HCT116 (cell line): Measurements from ENCODE around the gene KCND2. TPM values are rescaled to one million over a fixed set of nuclear protein-coding genes. Genes with fewer than 3 reads are reported as not detected.

Source experiments
- ATAC-seq: fragments of 200-7000 bp; cut with Tn5 transposase; 2 replicates; pipeline ENCODE4 v1.9.1; 2020; ENCODE audit warnings: mild to moderate bottlenecking, moderate library complexity
- BruUV-seq: library from RNA; stranded (reverse); fragments of 400-500 nt; replicated peaks from 2 replicates; lab custom pipeline; 2021; lab: Mats Ljungman, UMichigan
- CTCF ChIA-PET: fragments of 300-600 bp; sonication (Branson Sonifier 250); formaldehyde crosslinking; loops from one replicate; lab custom pipeline; 2021; ENCODE audit warnings: antibody characterized with exemption; lab: Charles Lee
- POLR2A ChIA-PET: fragments of 300-600, 350-600 bp; sonication (Branson Sonifier 250); formaldehyde crosslinking; loops from one replicate; lab custom pipeline; 2021; ENCODE audit warnings: antibody characterized with exemption; lab: Charles Lee
- RAD21 ChIA-PET, 2 experiments: fragments of 300-600 bp; sonication (Branson Sonifier 250); formaldehyde crosslinking; loops; one replicate each; lab custom pipeline; 2023; ENCODE audit warnings: low total read pairs in 2 of 2; ENCODE audit not compliant: uncharacterized antibody in 2 of 2, unreplicated experiment in 2 of 2, low non-redundant PET in 1 of 2; lab: Charles Lee
- DNase-seq: peaks from one replicate; pipeline ENCODE4 v3.0.0-alpha.2; 2010; ENCODE audit warnings: low read depth, low spot score
- H2AFZ ChIP-seq: fragments of 200-600 bp; shearing (Covaris generic), sonication (generic); 2 replicates; pipeline ENCODE4 v1.6.1; 2017; ENCODE audit warnings: low read depth, mixed run types, mixed read lengths, antibody characterized with exemption, low read length; ENCODE audit not compliant: poor library complexity, severe bottlenecking
- H3K27ac ChIP-seq: 2 replicates; pipeline ENCODE4 v1.5.1; 2012; ENCODE audit warnings: low read depth, low read length
- H3K27me3 ChIP-seq: fragments of 200-600 bp; sonication (generic); 2 replicates; pipeline ENCODE4 v1.6.1; 2016; ENCODE audit warnings: mixed run types, low read length, mixed read lengths; ENCODE audit not compliant: insufficient read depth
- H3K36me3 ChIP-seq, 2 experiments: fragments of 200-500 bp in 1 of 2; fragments of 200-600 bp in 1 of 2; sonication (Bioruptor generic) in 1 of 2; sonication (generic) in 1 of 2; 2 replicates each; pipeline versions ENCODE4 v1.5.1 to v1.6.1; 2014 to 2016; ENCODE audit warnings: low read length in 2 of 2, inconsistent platforms in 1 of 2, mixed read lengths in 1 of 2, mixed run types in 1 of 2; ENCODE audit not compliant: insufficient read depth in 2 of 2, control insufficient read depth in 1 of 2
- H3K4me1 ChIP-seq, 2 experiments: fragments of 200-600 bp in 1 of 2; sonication (generic) in 1 of 2; 2 replicates each; pipeline versions ENCODE4 v1.5.1 to v1.6.1; 2012 to 2017; ENCODE audit warnings: low read length in 2 of 2, inconsistent platforms in 1 of 2, mild to moderate bottlenecking in 1 of 2, mixed read lengths in 1 of 2, mixed run types in 1 of 2, moderate library complexity in 1 of 2; ENCODE audit not compliant: insufficient read depth in 2 of 2, control insufficient read depth in 1 of 2
- H3K4me2 ChIP-seq: fragments of 200-600 bp; sonication (generic); 2 replicates; pipeline ENCODE4 v1.6.1; 2017; ENCODE audit warnings: mixed run types, low read length, mixed read lengths
- H3K4me3 ChIP-seq, 2 experiments: fragments of 200-600 bp in 1 of 2; sonication (generic) in 1 of 2; replicated peaks in 1 of 2; 2 replicates each; pipeline ENCODE4 v1.5.1; 2011 to 2016; ENCODE audit warnings: low read length in 2 of 2, control low read depth in 1 of 2, low read depth in 1 of 2, mild to moderate bottlenecking in 1 of 2, mixed read lengths in 1 of 2, mixed run types in 1 of 2
- H3K79me2 ChIP-seq: fragments of 200-600 bp; sonication (generic); 2 replicates; pipeline ENCODE4 v1.6.1; 2017; ENCODE audit warnings: mild to moderate bottlenecking, mixed run types, low read length, moderate library complexity, mixed read lengths; ENCODE audit not compliant: insufficient read depth
- H3K9ac ChIP-seq: fragments of 200-600 bp; sonication (generic); 2 replicates; pipeline ENCODE4 v1.6.1; 2016; ENCODE audit warnings: low read length, mixed read lengths
- H3K9me2 ChIP-seq: fragments of 200-600 bp; sonication (generic), shearing (Covaris generic); 2 replicates; pipeline ENCODE4 v1.6.1; 2017; ENCODE audit warnings: mixed run types, mild to moderate bottlenecking, moderate library complexity; ENCODE audit not compliant: insufficient read depth
- H3K9me3 ChIP-seq, 2 experiments: fragments of 200-500 bp in 1 of 2; fragments of 200-600 bp in 1 of 2; sonication (Bioruptor generic) in 1 of 2; sonication (generic) in 1 of 2; 2 replicates each; pipeline ENCODE4 v1.6.1; 2014 to 2017; ENCODE audit warnings: low read length in 2 of 2, mixed read lengths in 2 of 2, inconsistent platforms in 1 of 2, low read depth in 1 of 2, mild to moderate bottlenecking in 1 of 2, mixed run types in 1 of 2, moderate library complexity in 1 of 2; ENCODE audit not compliant: control insufficient read depth in 1 of 2, insufficient read depth in 1 of 2
- H4K20me1 ChIP-seq: fragments of 200-600 bp; sonication (generic), shearing (Covaris generic); 2 replicates; pipeline ENCODE4 v1.6.1; 2017; ENCODE audit warnings: mixed run types, mild to moderate bottlenecking, moderate library complexity; ENCODE audit not compliant: insufficient read depth
- CBX3 ChIP-seq: IDR thresholded peaks from 2 replicates; pipeline ENCODE4 v1.6.1; 2012; ENCODE audit warnings: low read depth
- ELF1 ChIP-seq: IDR thresholded peaks from 2 replicates; pipeline ENCODE4 v1.6.1; 2012; ENCODE audit warnings: low read depth, borderline replicate concordance
- EZH2phosphoT487 ChIP-seq: fragments of 200-600 bp; IDR thresholded peaks from 2 replicates; pipeline ENCODE4 v1.6.1; 2018; ENCODE audit warnings: antibody characterized with exemption, borderline replicate concordance
- FOSL1 ChIP-seq: IDR thresholded peaks from 2 replicates; pipeline ENCODE4 v1.6.1; 2012; ENCODE audit warnings: low read depth
- RAD21 ChIP-seq: IDR thresholded peaks from 2 replicates; pipeline ENCODE4 v1.6.1; 2012; ENCODE audit warnings: low read depth, mild to moderate bottlenecking
- SIN3A ChIP-seq: IDR thresholded peaks from 2 replicates; pipeline ENCODE4 v1.6.1; 2012; ENCODE audit warnings: low read depth
- SP1 ChIP-seq: IDR thresholded peaks from 2 replicates; pipeline ENCODE4 v1.6.1; 2012; ENCODE audit warnings: low read depth
- SRF ChIP-seq: IDR thresholded peaks from 2 replicates; pipeline ENCODE4 v1.6.1; 2012; ENCODE audit warnings: low read depth
- TCF7L2 ChIP-seq: IDR thresholded peaks from 2 replicates; pipeline ENCODE4 v1.7.0; 2011; ENCODE audit warnings: borderline replicate concordance, inconsistent platforms; ENCODE audit not compliant: insufficient read depth, insufficient read length; ENCODE audit errors: extremely low read depth
- YY1 ChIP-seq: IDR thresholded peaks from 2 replicates; pipeline ENCODE4 v1.6.1; 2011; ENCODE audit warnings: low read length, low read depth, moderate library complexity, mild to moderate bottlenecking; ENCODE audit not compliant: insufficient replicate concordance; ENCODE audit errors: extremely low read depth
- ZFX ChIP-seq: fragments of 450-650 bp; IDR thresholded peaks from 2 replicates; pipeline ENCODE4 v1.6.1; 2017
- ZNF274 ChIP-seq: fragments of 200-500 bp; sonication (Bioruptor generic); IDR thresholded peaks from 2 replicates; pipeline ENCODE4 v1.6.1; 2014; ENCODE audit warnings: mild to moderate bottlenecking, low read depth, low read length, inconsistent platforms
- intact Hi-C: fragments of 100-400 bp; cut with micrococcal nuclease; formaldehyde crosslinking; loops from 2 replicates; pipeline ENCODE4 v1.10.0; 2022
- total RNA-seq: library from RNA; stranded (reverse); gene quantifications from one replicate; pipeline ENCODE4 v1.2.1, GENCODE V29; 2021; ENCODE audit not compliant: unreplicated experiment
- TF ChIP-seq, protein P1 (sequence below): IDR thresholded peaks from 2 replicates; pipeline ENCODE4 v1.6.1; 2012
- TF ChIP-seq, protein P2 (sequence below): IDR thresholded peaks from 2 replicates; pipeline ENCODE4 v1.6.1; 2011; ENCODE audit warnings: mild to moderate bottlenecking, low read length, moderate library complexity; ENCODE audit not compliant: insufficient replicate concordance; ENCODE audit errors: extremely low read depth
- TF ChIP-seq, protein P3 (sequence below), 3 experiments: fragments of 200-600 bp in 1 of 3; sonication (generic) in 1 of 3; IDR thresholded peaks in 2 of 3; conservative IDR thresholded peaks in 1 of 3; 2 replicates each; pipeline ENCODE4 v1.5.1; 2012 to 2017; ENCODE audit warnings: low read depth in 2 of 3, low read length in 2 of 3, antibody characterized with exemption in 1 of 3, borderline replicate concordance in 1 of 3, control low read depth in 1 of 3, mild to moderate bottlenecking in 1 of 3, mixed read lengths in 1 of 3, mixed run types in 1 of 3, moderate library complexity in 1 of 3; ENCODE audit not compliant: insufficient read depth in 1 of 3

Gene KCND2
- total RNA-seq, 1 experiment from 2014 or later, result 0.05 TPM

DNA sequence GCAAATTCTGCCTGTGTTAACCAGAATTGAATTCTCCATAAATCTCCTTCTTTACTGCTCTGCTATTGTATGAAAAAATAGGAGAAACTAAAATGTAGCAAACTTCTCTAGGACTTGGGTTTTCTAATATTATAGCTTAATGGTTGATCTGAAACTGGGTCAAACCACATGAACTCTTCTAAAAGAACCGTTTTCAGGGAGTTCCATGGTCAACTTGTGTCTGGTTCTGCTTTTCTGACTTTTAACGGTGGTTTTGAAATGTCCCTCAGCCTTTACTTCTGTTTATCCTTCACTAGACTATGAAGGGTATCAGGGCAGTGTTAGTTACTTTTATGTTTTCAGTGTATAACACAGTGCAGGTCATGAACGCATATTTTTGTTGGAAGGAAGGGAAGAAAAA lies 342.7 kb downstream of the KCND2 start:
- no peaks in the 10 kb centered on the region for H3K27me3 ChIP-seq
- ATAC-seq (no peak), DNase-seq (no peak)
- H3K9me3 ChIP-seq, result no peaks in the 10 kb centered on the region
- intact Hi-C loops, result no loop called here
- no peak overlapping the region for H3K4me2 ChIP-seq
- no peak overlapping the region for H3K27ac ChIP-seq
- H3K9ac ChIP-seq, result no peak overlapping the region
- TF ChIP-seq SP1 (no peak), SRF (no peak), RAD21 (no peak), SIN3A (no peak), FOSL1 (no peak), ZNF274 (no peak), TCF7L2 (no peak), YY1 (no peak), EZH2phosphoT487 (no peak), ELF1 (no peak), CBX3 (no peak), ZFX (no peak)
- TF ChIP-seq, protein P1, sequence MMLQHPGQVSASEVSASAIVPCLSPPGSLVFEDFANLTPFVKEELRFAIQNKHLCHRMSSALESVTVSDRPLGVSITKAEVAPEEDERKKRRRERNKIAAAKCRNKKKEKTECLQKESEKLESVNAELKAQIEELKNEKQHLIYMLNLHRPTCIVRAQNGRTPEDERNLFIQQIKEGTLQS, result no peak
- TF ChIP-seq, protein P2, sequence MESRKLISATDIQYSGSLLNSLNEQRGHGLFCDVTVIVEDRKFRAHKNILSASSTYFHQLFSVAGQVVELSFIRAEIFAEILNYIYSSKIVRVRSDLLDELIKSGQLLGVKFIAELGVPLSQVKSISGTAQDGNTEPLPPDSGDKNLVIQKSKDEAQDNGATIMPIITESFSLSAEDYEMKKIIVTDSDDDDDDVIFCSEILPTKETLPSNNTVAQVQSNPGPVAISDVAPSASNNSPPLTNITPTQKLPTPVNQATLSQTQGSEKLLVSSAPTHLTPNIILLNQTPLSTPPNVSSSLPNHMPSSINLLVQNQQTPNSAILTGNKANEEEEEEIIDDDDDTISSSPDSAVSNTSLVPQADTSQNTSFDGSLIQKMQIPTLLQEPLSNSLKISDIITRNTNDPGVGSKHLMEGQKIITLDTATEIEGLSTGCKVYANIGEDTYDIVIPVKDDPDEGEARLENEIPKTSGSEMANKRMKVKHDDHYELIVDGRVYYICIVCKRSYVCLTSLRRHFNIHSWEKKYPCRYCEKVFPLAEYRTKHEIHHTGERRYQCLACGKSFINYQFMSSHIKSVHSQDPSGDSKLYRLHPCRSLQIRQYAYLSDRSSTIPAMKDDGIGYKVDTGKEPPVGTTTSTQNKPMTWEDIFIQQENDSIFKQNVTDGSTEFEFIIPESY, result no peak
- TF ChIP-seq, protein P3, sequence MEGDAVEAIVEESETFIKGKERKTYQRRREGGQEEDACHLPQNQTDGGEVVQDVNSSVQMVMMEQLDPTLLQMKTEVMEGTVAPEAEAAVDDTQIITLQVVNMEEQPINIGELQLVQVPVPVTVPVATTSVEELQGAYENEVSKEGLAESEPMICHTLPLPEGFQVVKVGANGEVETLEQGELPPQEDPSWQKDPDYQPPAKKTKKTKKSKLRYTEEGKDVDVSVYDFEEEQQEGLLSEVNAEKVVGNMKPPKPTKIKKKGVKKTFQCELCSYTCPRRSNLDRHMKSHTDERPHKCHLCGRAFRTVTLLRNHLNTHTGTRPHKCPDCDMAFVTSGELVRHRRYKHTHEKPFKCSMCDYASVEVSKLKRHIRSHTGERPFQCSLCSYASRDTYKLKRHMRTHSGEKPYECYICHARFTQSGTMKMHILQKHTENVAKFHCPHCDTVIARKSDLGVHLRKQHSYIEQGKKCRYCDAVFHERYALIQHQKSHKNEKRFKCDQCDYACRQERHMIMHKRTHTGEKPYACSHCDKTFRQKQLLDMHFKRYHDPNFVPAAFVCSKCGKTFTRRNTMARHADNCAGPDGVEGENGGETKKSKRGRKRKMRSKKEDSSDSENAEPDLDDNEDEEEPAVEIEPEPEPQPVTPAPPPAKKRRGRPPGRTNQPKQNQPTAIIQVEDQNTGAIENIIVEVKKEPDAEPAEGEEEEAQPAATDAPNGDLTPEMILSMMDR (IDR thresholded peaks at IDR 0.05 in 2 of 3, conservative IDR thresholded peaks at IDR 0.05 in 1 of 3; ENCODE audit: borderline replicate concordance in 1 of 3, insufficient read depth in 1 of 3, low read depth in 2 of 3, low read length in 2 of 3), result no peak
- BruUV-seq, result no TSS peak
- RAD21 ChIA-PET, result no interaction called here
- H4K20me1 ChIP-seq, result no peaks in the 10 kb centered on the region
- no peak overlapping the region for H2AFZ ChIP-seq
- POLR2A ChIA-PET, result no interaction called here
- no peaks in the 10 kb centered on the region for H3K9me2 ChIP-seq
- CTCF ChIA-PET, result no interaction called here
- no peaks in the 10 kb centered on the region for H3K79me2 ChIP-seq
- no peak overlapping the region for H3K4me3 ChIP-seq
- H3K36me3 ChIP-seq, result no peaks in the 10 kb centered on the region
- no peaks in the 10 kb centered on the region for H3K4me1 ChIP-seq
